Measurements from ENCODE around the gene TPPP2.

TPPP2 gene

DNA sequence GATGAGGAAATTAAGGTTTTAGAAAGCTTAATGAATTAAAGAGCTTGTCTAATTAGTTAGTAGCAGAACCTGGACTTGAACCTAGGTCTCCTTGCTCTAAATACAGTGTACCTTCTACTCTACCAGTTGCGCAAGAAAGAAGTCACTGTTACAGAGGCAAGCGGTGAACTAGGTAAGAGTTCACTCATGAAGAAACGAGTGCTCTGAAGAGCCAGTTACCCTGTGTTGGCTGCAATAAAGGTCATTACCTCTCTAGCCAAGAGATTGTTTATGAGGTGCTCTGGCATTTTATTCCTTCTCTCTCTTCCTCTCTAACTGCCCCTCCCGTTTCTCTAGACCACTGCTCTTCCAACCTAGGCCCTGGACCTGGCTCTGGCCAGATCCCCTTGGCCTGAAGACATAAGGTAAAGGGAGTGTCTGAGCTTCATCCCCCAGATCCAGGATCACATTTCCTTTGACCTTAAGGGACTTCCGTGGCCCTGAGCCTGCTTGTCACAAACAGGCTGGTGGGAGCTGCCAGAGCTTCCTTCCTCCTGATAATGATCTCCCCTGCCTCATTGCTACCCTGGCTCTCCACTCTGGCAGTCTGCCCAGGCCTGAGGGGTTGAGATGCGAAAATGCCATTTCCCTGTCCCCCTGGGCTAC, 14.1 kb downstream of the TPPP2 start:
- CTCF ChIA-PET = interaction anchor here (1.0 to 2.8 kb wide), 6 partner anchors 22 to 72 kb away, joined by 3 to 20 read pairs (median 6); partner anchors contain the start of gene ARHGEF40
- POLR2A ChIA-PET = no interaction called here
- DNase-seq (ENCODE audit: extremely low spot score) = no peak
- TF ChIP-seq, protein P1, sequence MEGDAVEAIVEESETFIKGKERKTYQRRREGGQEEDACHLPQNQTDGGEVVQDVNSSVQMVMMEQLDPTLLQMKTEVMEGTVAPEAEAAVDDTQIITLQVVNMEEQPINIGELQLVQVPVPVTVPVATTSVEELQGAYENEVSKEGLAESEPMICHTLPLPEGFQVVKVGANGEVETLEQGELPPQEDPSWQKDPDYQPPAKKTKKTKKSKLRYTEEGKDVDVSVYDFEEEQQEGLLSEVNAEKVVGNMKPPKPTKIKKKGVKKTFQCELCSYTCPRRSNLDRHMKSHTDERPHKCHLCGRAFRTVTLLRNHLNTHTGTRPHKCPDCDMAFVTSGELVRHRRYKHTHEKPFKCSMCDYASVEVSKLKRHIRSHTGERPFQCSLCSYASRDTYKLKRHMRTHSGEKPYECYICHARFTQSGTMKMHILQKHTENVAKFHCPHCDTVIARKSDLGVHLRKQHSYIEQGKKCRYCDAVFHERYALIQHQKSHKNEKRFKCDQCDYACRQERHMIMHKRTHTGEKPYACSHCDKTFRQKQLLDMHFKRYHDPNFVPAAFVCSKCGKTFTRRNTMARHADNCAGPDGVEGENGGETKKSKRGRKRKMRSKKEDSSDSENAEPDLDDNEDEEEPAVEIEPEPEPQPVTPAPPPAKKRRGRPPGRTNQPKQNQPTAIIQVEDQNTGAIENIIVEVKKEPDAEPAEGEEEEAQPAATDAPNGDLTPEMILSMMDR (IDR thresholded peaks at IDR 0.05; ENCODE audit: control extremely low read depth, extremely low read depth, low read depth, missing control alignments) = no peak

- TF ChIP-seq, protein P1 (IDR thresholded peaks at IDR 0.05; ENCODE audit: control extremely low read depth, extremely low read depth, low read depth, missing control alignments) = no peak
- no peak for DNase-seq (ENCODE audit: extremely low spot score)
- POLR2A ChIA-PET = no interaction called here
- CTCF ChIA-PET = interaction anchor here (0.8 to 3.9 kb wide), 11 partner anchors 11 to 76 kb away, joined by 3 to 28 read pairs (median 4); partner anchors contain the start of gene RNASE13
Observed at GRCh38 chr14:21047378-21047781, 17.4 kb downstream of the TPPP2 start.

DNA sequence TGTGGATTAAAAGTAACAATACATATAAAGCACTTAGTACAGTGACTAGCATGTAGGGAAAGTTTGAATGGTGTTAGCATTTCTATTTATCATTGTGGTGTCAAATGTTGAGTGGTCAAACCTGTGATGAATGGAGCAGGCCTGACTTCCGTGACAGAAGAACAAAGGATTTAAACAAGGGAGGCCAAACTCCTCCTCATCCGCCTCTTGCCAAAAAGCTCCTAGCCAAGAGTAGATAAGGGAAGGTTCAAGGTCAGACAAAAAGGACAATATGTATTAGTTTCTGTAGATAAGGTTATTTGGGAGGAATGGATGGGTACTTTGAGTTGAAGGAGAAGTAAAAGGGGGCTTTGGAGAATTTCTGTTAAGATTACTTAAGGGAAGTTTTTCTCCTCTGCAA, 18.6 kb downstream of the TPPP2 start:
- no peak for DNase-seq (ENCODE audit: extremely low spot score)
- CTCF ChIA-PET = interaction anchor here (1.0 to 3.9 kb wide), 8 partner anchors 13 to 78 kb away, joined by 3 to 28 read pairs (median 6); partner anchors contain the start of gene RNASE13
- POLR2A ChIA-PET = no interaction called here
- TF ChIP-seq, protein P1 (IDR thresholded peaks at IDR 0.05; ENCODE audit: control extremely low read depth, extremely low read depth, low read depth, missing control alignments) = no peak

- POLR2A ChIA-PET = no interaction called here
- no peak for DNase-seq (ENCODE audit: extremely low spot score)
- TF ChIP-seq, protein P1 (IDR thresholded peaks at IDR 0.05; ENCODE audit: control extremely low read depth, extremely low read depth, low read depth, missing control alignments) = no peak
- CTCF ChIA-PET = interaction anchor here (2.3 to 3.9 kb wide), 3 partner anchors 19 to 43 kb away, joined by 11 to 28 read pairs (median 12); no protein-coding TSS in a partner anchor
Observed at GRCh38 chr14:21049271-21049673, 19.3 kb downstream of the TPPP2 start.

- DNase-seq (ENCODE audit: extremely low spot score) = no peak
- CTCF ChIA-PET = interaction anchor here (0.8 to 2.9 kb wide), 5 partner anchors 11 to 80 kb away, joined by 3 to 16 read pairs (median 8); no protein-coding TSS in a partner anchor
- POLR2A ChIA-PET = no interaction called here
- TF ChIP-seq, protein P1 (IDR thresholded peaks at IDR 0.05; ENCODE audit: control extremely low read depth, extremely low read depth, low read depth, missing control alignments) = no peak
Observed at GRCh38 chr14:21050597-21050996, 20.6 kb downstream of the TPPP2 start.

DNA sequence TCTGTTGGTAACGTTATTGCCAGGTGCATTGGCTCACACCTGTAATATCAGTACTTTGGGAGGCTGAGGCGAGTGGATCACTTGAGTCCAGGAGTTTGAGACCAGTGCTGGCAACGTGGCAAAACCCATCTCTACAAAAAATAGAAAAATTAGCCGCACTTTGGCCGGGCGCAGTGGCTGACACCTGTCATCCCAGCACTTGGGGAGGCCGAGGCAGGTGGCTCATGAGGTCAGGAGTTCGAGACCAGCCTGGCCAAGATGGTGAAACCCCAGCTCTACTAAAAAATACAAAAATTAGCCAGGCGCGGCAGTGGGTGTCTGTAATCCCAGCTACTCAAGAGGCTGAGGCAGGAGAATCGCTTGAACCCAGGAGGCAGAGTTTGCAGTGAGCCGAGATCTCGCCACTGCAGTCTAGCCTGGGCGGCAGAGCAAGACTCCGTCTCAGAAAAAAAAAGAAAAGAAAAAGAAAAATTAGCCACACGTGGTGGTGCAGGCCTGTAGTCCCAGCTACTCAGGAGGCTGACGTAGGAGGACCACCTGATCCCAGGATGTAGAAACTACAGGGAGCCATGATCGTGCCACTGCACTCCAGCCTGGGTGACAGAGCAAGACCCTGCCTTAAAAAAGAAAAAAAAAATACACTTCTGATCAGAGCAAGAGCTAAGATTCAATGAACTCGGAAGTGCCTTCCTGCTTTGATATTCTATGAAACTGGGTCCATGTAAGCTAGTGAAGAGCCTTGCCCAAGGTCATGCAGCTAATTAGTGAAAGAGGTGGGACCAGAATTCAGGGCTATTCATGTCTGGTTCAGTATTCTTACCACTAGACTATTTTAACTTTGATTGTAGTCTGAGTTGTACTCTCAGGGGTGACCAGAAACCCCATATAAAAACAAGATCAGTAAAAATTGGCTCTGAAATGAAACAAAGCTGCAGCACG, 23.4 kb downstream of the TPPP2 start:
- no peak for DNase-seq (ENCODE audit: extremely low spot score)
- TF ChIP-seq, protein P1 (IDR thresholded peaks at IDR 0.05; ENCODE audit: control extremely low read depth, extremely low read depth, low read depth, missing control alignments) = no peak
- CTCF ChIA-PET = interaction anchor here (1.2 kb wide), 1 partner anchor 48 kb away, joined by 3 read pairs; no protein-coding TSS in a partner anchor
- POLR2A ChIA-PET = no interaction called here
